Measurements from ENCODE around the gene SAV1. TPM values are rescaled to one million over a fixed set of nuclear protein-coding genes. Genes with fewer than 3 reads are reported as not detected.
"Not testable (repeated sequence)": the region's sequence is repeated elsewhere in the genome, so short reads cannot be mapped to it uniquely, and the experiment has no call there.

Gene SAV1
- total and polyA plus RNA-seq, 7 donors = 10.9 to 38.2 (median 32.0) TPM

GRCh38 chr14:50705026-50705593, 37.0 kb upstream of the SAV1 start:
- intact Hi-C loops (cut with DNase I) = no loop called here
- Histone ChIP-seq H3K36me3 (no peaks in the 10 kb centered on the region), H3K27ac (no peak overlapping the region), H3K4me3 (no peak overlapping the region), H3K27me3 (no peaks in the 10 kb centered on the region), H3K9me3 (no peaks in the 10 kb centered on the region), H3K4me1 (no peaks in the 10 kb centered on the region)
- no peak for TF ChIP-seq POLR2AphosphoS5 (IDR thresholded peaks at IDR 0.05)
- TF ChIP-seq EP300 (IDR thresholded peaks at IDR 0.05) = no peak
- TF ChIP-seq CTCF (IDR thresholded peaks at IDR 0.05) = no peak
- TF ChIP-seq POLR2A (IDR thresholded peaks at IDR 0.05) = no peak
- WGBS, 2 donors = 97% methylated on average over 22 of the region's 22 CpGs
- no peak for DNase-seq

GRCh38 chr14:50704454-50705010, 36.4 kb upstream of the SAV1 start:
- no peak overlapping the region for H3K4me3 ChIP-seq
- no peaks in the 10 kb centered on the region for H3K9me3 ChIP-seq
- H3K27me3 ChIP-seq = no peaks in the 10 kb centered on the region
- no peaks in the 10 kb centered on the region for H3K4me1 ChIP-seq
- 96% methylated on average over 26 of the region's 26 CpGs for WGBS, 2 donors
- TF ChIP-seq CTCF (IDR thresholded peaks at IDR 0.05) = no peak
- TF ChIP-seq POLR2A (IDR thresholded peaks at IDR 0.05) = no peak
- no peak for TF ChIP-seq POLR2AphosphoS5 (IDR thresholded peaks at IDR 0.05)
- no peak for TF ChIP-seq EP300 (IDR thresholded peaks at IDR 0.05)
- no peak for DNase-seq
- H3K27ac ChIP-seq = no peak overlapping the region
- intact Hi-C loops (cut with DNase I) = no loop called here
- no peaks in the 10 kb centered on the region for H3K36me3 ChIP-seq

- Histone ChIP-seq H3K27ac (no peak overlapping the region), H3K4me1 (no peaks in the 10 kb centered on the region), H3K4me3 (no peak overlapping the region), H3K27me3 (no peaks in the 10 kb centered on the region), H3K9me3 (no peaks in the 10 kb centered on the region), H3K36me3 (no peaks in the 10 kb centered on the region)
- intact Hi-C loops (cut with DNase I) = no loop called here
- DNase-seq = no peak
- 72 to 75% methylated on average over 4 of the region's 4 CpGs for WGBS, 2 donors
- no peak for TF ChIP-seq CTCF (IDR thresholded peaks at IDR 0.05)
- TF ChIP-seq POLR2A (IDR thresholded peaks at IDR 0.05) = no peak
- no peak for TF ChIP-seq EP300 (IDR thresholded peaks at IDR 0.05)
- TF ChIP-seq POLR2AphosphoS5 (IDR thresholded peaks at IDR 0.05) = no peak
Measured at GRCh38 chr14:50697659-50698290, 29.7 kb upstream of the SAV1 start.

GRCh38 chr14:50694260-50694659, 26.2 kb upstream of the SAV1 start:
- H3K4me1 ChIP-seq; H3K27me3 ChIP-seq; intact Hi-C loops (cut with DNase I); DNase-seq; H3K36me3 ChIP-seq; H3K4me3 ChIP-seq; H3K27ac ChIP-seq; H3K9me3 ChIP-seq: not testable (repeated sequence)
- 98 to 99% methylated on average over 3 of the region's 3 CpGs for WGBS, 2 donors

GRCh38 chr14:50688875-50689274, 20.8 kb upstream of the SAV1 start:
- intact Hi-C loops (cut with DNase I) = no loop called here

More at GRCh38 chr14:50688875-50689274, 20.8 kb upstream of the SAV1 start:
- Histone ChIP-seq H3K27ac (no peak overlapping the region), H3K27me3 (no peaks in the 10 kb centered on the region), H3K9me3 (peaks cover 0 to 4% (median 1%) of the 10 kb centered on the region in 4 donors), H3K4me3 (no peak overlapping the region), H3K4me1 (no peaks in the 10 kb centered on the region), H3K36me3 (no peaks in the 10 kb centered on the region)
- TF ChIP-seq CTCF (IDR thresholded peaks at IDR 0.05) = no peak
- no peak for TF ChIP-seq POLR2AphosphoS5 (IDR thresholded peaks at IDR 0.05)
- TF ChIP-seq POLR2A (IDR thresholded peaks at IDR 0.05) = no peak
- TF ChIP-seq EP300 (IDR thresholded peaks at IDR 0.05) = no peak
- DNase-seq = no peak
- WGBS, 2 donors = 97 to 100% methylated on average over 1 of the region's 1 CpG

All from sigmoid colon (tissue), 7 donors.